Measurements from ENCODE around the gene SLC6A18.

GRCh38 chr5:1210832-1211251 lies 14.3 kb upstream of the SLC6A18 start:
- TF ChIP-seq, protein P1, sequence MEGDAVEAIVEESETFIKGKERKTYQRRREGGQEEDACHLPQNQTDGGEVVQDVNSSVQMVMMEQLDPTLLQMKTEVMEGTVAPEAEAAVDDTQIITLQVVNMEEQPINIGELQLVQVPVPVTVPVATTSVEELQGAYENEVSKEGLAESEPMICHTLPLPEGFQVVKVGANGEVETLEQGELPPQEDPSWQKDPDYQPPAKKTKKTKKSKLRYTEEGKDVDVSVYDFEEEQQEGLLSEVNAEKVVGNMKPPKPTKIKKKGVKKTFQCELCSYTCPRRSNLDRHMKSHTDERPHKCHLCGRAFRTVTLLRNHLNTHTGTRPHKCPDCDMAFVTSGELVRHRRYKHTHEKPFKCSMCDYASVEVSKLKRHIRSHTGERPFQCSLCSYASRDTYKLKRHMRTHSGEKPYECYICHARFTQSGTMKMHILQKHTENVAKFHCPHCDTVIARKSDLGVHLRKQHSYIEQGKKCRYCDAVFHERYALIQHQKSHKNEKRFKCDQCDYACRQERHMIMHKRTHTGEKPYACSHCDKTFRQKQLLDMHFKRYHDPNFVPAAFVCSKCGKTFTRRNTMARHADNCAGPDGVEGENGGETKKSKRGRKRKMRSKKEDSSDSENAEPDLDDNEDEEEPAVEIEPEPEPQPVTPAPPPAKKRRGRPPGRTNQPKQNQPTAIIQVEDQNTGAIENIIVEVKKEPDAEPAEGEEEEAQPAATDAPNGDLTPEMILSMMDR (IDR thresholded peaks at IDR 0.05): no peak
- no peak for TF ChIP-seq POLR2A (IDR thresholded peaks at IDR 0.05)

Measured in esophagus squamous epithelium (tissue), 4 donors.